Mesenteric fat pad (tissue), 1 donor: ENCODE measurements around the gene ZNF555. TPM values are rescaled to one million over a fixed set of nuclear protein-coding genes. Genes with fewer than 3 reads are reported as not detected.
"Not testable (repeated sequence)": the region's sequence is repeated elsewhere in the genome, so short reads cannot be mapped to it uniquely, and the experiment has no call there.

Source experiments
- DNase-seq: peaks from one replicate; pipeline ENCODE4 v3.0.0-alpha.2; 2020; ENCODE audit warnings: low spot score
- long read RNA-seq: library from polyadenylated mRNA; unstranded; transcript quantifications from one replicate; pipeline ENCODE4 v2.0.0, GENCODE V29; 2020
- total RNA-seq: library from RNA; stranded (reverse); fragmentation: NEBNext Ultra II Directional; extraction: Animal tissue kit (Norgen Biotek cat#: 25700); gene quantifications from one replicate; pipeline ENCODE4 v1.2.1, GENCODE V29; 2021
- donor health status: DM: yes; HTN: yes; CAD: no.

The ZNF555 gene
- 4.1 TPM for total RNA-seq
- long read RNA-seq, full-length matches to known transcripts = 4 of 5 reads
- long read RNA-seq, partial matches to known transcripts = 0 of 5 reads
- long read RNA-seq, other reads (novel, unspliced or antisense) = 1 of 5 reads

DNA sequence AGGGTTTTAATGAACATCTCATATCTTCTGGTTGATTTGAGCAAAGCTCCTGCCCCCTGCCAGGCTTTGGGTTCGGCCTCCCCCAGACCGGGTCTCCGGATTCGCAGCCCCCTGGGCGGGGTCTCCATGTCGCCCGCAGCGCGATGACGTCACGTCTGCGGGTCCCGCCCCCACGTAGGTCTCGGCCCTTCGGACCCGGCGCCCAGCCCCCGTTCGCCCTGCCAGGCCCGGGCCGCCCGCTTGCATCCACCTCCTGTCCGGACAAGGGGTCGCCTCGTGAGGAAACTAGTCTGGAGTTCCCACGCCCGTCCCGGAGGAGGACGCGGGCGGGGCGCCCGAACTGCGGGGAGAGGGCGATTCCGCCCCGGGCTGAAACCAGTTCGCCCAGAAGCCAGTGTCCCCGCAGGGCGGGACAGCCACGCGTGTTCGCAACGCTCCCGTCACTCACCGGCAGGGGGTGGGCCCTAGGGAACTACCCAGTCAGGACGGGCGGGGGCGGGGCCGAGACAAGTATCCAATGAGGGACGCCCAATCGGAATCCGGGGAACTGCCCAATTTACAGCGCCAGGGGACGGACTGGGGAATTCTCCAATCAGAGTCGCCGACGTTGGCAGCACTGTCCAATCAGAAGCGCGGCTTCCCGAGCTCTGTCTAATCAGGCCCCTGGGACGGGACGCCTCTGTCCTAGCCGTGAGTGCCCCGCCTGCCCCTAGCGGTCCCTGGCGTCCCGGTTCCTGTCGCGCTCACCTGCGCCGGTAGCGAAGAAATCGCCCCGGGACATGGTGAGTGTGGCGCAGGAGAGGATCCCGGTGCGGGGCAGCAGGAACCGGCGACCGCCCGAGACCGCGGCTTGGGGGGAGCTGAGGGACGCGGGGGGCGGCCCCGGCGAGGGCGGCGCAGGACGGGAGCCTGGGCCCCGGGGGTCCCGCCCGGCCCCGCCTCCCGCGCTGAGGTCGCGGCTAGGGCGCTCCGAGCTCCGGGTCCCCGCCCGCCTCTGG is at the start of gene ZNF555:
TSS of gene ZNF555 (plus strand) at position 682 of the 998 bp plus-strand sequence. CDS start at position 780, 98 bp downstream.
- DNase-seq = peak; percentile 100

DNA sequence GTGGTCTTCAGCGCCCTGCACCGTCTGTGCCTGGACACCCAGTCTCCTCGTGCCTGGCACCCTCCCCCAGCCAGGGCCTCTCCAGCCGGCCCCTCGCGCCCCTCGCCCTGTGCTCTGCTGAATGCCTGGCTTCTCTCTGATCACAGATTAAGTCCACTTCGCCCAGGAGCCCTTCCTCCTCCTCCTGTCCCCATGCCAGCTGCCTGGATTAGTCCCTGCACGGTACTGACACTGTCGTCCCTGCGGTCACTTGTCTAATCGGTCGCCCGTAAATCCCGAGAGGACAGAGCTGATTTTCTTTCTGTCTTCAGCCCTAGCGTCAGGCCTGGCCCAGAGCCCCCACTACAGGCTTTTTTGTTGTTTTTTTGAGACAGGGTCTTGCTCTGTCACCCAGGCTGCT is 49.4 kb upstream of the ZNF555 start:
- no peak for DNase-seq

DNA sequence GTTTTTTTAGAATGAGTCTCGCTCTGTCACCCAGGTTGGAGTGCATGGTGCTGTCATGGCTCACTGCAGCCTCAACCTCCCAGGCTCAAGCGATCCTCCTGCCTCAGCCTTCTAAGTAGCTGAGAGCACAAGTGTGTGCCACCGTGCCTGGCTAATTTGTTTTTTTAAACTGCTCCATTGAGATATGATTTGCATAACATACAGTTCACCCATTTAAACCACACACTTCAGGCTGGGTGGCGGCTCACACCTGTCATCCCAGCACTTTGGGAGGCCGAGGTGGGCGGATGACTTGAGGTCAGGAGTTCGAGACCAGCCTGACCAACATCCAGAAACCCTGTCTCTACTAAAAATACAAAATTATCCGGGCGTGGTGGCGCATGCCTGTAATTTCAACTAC is 48.6 kb upstream of the ZNF555 start:
- not testable (repeated sequence) for DNase-seq

DNA sequence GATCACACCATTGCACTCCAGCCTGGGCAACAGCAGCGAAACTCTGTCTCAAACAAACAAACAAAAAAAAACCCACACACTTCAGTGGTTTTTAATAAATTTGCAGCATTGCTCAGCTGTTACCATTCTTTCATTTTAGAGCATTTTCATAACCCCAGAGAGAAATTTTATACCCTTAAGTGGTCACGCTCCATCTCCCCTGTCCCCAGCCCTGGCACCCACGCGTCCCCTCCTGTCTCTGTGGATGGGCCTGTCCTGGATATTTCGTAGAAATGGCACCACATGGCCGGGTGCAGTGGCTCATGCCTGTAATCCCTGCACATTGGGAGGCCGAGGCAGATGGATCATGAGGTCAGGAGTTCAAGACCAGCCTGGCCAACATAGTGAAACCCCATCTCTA is 48.1 kb upstream of the ZNF555 start:
- DNase-seq = no peak

DNA sequence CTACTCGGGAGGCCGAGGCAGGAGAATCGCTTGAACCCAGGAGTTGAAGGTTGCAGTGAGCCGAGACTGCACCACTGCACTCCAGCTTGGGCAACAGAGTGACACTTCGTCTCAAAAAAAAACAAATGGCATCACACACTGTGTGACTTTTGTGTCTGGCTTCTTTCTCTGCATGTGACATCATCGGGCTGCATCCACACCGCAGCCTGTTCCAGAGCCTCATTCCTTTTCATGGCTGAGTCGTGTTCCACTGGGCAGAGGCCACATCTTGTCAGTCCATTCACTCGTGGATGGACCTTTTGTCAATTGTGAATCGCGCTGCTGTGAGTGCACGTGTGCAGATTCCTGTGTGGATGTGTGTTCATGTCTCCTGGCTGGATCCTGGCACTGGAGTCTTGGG is 47.7 kb upstream of the ZNF555 start:
- no peak for DNase-seq

DNA sequence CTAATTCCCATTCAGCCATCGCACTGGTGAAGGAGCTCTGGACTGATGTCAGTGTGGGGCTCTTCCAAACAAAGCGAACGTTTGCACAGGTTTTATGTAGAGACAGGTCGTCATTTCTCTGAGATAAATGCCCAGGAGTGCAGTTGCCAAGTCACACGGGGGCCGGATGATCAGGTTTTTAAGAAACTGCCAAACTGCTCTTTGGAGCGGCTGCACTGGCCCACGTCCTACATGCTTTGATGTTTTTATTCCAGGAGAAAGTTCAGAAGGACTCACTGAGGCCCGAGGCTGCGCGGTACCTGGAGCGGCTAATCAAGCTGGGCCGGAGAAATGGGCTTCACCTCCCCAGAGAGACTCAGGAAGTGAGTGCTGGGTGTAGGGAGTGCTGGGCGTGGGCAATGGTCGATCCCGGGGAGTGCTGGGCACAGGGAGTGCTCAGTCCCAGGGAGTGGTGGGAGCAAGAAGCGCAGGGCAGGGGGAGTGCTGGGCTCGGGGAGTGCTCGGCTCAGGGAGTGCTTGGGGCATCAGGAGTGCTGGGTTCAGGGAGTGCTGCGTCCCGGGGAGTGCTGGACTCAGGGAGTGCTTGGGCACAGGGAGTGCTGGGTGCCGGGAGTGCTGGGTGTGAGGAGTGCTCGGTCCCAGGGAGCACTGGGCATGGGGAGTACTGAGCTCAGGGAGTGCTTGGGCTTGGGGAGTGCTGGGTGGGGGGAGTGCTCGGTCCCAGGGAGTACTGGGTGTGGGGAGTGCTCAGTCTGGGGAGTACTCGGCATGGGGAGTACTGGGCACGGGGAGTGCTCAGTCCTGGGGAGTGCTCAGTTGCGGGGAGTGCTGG is 45.2 kb upstream of the ZNF555 start:
- no peak for DNase-seq

DNA sequence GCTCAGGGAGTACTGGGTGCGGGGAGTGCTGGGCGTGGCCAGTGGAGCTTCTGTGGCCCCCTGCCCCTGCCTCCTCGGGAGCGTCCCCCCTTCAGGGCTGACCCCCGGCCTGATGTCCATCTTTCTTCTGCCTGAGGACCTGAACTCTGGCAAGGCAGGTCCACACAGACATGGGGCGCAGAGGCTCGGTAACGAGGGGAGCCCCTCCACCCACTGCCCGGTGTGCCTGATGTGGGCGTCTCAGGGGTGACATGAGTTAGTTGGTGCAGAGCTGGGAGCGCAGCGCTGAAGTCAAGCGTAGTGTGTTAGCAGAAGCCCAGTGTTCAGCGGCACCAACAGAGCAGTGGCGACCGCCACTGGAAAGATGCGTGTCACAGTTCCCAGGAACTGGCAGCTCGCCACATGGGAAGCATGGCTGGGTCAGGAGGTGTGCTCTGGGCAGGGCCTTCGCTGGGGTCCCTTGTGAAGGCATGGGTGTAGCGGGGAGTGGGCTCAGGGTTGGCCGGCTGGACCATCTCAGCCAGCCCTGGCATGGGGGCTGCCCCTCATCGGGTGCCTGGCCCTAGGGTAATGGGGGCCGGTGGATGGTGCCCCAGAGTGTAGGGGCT is 44.5 kb upstream of the ZNF555 start:
- DNase-seq = no peak

DNA sequence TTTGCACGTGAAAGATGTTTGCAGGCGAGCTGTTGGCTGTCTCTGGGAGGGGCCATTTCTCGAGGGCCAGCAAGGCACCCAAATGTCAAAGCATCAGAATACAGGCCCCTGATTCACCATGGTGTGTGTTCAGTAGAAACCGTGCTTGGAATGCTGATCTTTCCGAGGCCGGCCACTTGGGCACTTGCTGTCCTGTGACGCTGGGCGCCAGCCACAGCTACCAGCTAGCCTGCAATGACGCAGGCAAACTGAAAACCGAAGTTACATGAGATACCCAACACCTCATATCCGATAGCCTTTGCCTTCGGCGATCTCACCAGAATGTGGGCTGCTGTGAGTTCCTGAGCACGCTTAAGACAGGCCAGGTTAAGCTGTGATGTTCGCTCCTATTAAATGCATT is 44.0 kb upstream of the ZNF555 start:
- no peak for DNase-seq

DNA sequence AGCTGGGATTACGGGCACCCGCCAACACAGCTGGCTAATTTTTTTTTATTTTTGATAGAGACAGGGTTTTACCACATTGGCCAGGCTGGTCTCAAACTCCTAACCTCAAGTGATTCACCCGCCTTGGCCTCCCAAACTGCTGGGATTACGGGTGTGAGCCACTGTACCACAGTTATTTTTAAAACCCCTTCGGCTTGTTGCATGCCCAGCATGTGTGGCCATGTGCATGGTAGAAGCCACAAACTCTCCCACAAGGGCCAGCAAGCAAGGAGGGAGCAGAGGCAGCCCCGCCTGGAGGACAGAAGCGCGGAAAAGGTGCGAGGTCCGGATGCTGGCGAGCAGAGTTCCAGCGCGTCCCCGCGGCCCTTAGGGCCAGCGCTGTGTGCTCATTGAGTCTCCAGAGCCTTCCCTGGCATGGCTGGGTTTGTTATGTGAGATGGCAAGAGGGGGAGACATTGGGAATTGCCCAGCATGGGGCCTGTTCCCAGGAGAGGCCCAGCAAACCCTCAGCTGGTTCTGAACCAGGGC is 43.1 kb upstream of the ZNF555 start:
- DNase-seq = no peak

DNA sequence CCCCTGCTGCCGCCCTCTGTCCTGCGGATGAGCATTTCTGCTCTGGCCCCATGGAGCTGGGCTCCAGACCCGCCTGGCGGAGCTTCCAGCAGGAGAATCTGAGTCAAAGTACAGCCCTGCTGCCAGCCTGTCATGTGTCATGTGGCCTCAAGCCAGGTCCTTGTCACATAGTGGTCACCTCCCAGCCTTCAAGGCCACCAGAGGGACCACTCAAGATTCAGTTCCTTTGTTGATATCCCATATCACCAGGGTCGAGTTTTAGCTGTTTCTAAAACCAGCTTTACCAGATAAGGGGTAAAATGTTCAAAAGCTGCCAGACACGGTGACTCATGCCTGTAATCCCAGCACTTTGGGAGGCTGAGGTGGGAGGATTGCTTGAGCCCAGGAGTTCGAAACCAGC is 42.5 kb upstream of the ZNF555 start:
- DNase-seq = no peak

DNA sequence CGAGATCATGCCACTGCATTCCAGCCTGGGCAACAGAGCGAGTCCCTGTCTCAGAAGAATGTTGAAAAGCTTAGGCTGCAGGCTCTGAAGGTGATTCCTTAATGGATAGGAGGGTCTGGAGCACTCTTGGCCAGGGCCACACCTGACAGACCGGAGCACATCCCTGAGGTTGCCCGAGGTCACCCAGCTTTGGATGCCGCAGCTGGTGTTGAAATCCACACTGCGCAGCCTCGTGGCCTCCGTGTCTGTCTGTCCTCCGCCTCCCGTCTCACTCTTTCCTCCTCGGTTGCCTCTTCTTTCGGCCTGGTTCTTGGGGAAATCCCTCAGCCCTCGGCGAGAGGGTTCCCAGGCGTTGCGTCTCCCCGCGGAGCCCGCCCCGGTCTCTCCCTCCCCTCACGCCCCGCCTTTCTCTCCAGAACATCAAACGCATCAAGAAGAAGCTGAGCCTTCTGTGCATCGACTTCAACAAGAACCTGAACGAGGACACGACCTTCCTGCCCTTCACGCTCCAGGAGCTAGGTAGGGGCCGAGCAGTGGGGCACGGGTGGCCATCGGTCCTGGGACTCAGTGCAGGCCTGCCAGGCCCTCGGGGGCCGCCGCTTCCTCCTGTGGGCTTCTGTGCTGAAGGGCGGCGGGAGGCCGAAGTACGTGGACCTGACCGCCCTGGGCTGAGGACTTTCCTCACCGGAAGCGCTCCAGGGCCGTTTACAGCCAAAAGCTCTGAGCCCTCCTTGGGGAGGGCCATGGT is 41.8 kb upstream of the ZNF555 start:
- no peak for DNase-seq

DNA sequence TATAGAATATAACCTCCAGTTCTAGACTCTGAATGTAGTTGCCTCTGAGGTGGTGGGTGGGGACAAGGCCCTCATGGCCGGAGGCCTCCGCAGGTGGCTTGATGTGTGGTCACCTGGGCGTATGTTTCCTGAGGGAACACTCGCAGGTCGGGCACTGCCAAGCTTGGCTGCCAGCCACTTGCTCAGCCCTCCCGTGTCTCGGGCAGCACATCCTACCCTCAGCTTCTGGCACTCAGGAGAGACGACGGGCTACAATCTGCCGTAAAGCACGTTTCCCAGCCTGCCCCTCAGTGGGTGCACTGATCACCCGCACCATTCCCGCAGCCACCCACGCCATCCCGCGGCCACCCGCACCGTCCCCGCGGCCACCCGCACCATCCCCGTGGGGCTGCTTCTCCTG is 40.8 kb upstream of the ZNF555 start:
- DNase-seq = no peak

DNA sequence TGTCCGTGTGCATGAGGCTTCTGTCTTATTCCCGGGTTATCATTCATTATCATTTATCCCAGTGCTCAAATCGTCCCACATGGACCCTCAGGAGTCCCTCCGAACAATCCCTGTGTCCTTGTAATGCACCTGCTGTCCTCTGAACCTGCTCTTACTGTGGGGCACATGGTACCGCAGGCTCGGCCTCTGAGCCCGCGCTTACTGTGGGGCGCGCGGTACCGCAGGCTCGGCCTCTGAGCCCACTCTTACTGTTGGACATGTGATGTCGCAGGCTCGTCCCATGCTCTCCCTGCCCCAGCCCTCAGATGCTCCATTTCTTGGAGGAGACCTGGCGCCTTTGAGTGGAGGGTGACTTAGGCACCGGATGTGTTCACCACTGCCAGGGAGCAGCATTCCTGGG is 38.4 kb upstream of the ZNF555 start:
- DNase-seq = no peak

DNA sequence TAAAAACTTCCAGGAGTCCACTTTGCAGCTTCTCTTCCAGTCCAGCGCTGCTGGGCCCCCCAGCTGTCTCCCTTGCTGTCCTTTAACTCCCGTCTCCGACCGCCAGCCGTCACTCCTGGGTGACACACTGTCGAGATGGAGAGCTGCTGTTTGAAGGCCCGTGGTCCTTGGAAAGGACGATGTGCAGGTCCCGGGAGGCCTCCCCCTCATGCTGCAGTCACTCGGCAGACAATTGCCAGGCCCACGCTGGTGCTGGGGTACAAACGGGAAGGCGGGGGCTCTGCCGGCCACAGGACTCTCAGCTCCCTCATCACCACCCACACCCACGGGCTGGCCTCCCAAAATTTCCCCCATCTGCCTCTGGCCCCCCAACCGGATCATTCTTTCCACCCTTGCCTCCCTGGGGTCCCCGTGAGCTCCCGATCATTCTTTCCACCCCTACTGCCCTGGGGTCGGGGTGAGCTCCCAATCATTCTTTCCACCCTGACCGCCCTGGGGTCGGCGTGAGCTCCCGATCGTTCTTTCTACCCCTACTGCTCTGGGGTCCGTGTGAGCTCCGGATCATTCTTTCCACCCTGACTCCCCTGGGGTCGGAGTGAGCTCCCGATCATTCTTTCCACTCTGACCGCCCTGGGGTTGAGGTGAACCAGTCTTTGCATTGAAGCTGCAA is 37.7 kb upstream of the ZNF555 start:
- DNase-seq = no peak

DNA sequence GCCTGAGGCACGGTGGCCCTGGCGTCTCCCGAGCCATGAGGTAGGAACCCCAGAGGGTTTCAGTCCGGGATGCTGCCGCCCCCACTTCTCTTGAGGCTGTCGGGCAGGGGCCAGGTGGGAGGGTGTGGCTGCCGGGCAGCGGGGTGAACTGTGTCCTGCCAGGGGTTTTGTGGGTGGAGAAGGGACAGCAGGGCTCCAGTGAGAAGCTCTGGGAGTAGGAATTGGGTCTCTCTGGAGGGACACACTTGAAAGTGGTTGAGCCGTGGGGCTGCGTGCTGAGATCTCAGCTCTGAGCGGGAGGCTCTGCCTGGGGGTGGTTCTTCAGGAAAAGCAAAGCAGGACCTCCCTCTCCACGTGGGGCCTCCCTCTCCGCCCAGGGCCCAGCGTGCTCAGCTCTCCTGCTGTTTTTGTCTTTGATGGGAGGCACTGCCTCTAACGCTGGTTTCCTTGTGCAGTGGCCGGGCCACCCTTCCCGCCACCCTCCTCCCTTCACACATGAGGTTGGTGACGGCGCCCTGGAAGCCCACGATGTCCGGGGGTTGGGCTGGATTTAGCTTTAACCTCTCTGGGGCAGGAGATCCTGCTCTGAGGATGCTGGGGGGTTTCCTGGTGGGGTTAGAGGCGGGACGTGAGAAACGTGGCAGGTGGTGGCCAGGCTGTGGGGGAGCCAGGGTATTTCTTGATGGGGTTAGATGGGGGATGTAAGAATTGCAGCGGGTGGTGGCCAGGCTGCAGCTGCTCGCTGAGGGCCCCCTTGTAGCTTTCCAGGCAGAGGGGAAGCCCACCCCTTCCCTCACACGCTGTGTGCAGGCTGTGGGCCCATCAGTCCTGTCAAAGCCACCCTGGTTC is 36.9 kb upstream of the ZNF555 start:
- no peak for DNase-seq

DNA sequence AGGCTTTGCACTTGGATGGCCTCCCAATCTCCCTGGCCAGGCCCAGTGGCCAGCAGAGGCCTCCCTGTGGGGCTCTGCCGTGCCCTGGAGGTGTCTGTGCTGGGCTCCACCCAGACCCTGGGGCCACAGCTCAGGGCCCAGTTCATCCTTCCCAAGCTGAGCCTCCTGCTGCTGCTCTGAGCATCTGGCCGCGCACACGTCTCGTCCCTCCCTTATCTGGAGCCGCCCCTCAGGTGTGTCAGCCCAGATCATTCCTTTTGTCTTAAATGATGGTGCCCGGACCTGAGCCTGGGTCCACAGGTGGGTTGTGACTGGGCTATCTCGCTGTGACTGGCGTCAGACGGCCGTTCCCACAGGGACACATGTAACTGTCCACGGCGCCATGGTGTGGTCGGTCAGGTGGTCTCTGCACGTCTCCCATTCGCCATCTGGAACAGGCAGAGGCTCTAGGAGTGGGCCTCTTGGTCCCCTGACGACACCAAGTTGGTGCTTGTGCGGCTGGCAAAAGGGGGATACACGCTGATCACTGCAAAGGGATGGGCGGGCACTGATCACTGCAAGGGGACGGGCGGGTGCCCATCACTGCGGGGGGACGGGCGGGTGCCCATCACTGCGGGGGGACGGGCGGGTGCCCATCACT is 35.9 kb upstream of the ZNF555 start:
- DNase-seq = no peak

DNA sequence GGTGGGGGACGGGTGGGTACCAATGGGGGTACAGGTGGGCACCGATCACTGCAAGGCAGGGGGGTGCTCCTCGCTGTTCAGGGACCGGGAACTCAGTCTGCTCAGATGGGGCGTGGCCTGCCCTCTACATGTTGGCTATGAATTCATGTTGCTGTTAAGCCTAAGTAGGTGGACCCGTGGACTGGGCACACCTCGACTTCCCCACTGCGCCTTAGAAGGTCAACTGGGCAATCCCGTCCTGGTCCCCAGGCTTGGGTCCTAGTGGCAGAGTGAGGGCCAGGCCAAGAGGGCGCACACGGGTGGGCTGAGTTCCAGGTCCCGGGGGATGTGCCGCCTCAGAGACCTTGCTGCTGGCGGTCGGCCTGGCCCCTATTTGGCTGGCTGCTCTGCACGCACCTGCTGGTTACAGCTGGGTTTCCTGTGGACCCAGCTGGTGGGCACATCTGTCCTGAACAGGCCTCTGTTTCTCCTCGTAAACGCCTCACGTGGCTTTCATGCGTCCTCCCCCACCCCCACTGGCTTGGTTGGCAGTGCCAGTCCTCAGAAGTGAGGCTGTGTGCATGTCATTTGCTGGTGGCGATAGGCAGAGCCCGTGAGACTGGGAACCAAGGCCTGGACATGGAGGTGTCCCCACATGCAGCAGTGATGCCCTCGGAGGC is 35.2 kb upstream of the ZNF555 start:
- no peak for DNase-seq
